HG03097 (cell line): ENCODE measurements around the gene ASH1L.
"Not testable (repeated sequence)": the region's sequence is repeated elsewhere in the genome, so short reads cannot be mapped to it uniquely, and the experiment has no call there.

ENCODE experiments used
- ATAC-seq: cut with Tn5 transposase; IDR thresholded peaks from one replicate; pipeline ENCODE4 v1.9.1; 2021; ENCODE audit not compliant: unreplicated experiment, low FRiP score

The ASH1L gene

GRCh38 chr1:155318082-155318481, 244.5 kb downstream of the ASH1L start:
- no peak for ATAC-seq

DNA sequence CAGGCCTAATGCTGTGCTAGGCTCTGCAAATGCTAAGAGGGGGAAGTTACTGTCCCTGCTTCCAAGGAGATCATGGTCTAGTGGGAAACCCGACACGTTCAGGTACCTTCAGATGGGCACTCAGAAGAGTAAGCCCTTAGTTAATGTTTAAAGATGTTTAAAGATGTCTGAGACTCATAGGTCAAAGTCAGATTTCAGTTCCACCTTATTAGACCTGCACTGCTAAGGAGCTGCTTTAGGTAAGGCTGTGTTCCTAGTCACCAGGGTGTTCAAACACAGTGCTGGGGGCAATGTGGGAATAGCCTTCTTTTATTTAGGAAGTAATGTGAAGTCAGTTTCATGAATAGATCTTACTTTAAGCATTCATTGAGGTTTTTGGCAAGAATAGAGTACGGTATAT, 245.7 kb downstream of the ASH1L start:
- no peak for ATAC-seq

DNA sequence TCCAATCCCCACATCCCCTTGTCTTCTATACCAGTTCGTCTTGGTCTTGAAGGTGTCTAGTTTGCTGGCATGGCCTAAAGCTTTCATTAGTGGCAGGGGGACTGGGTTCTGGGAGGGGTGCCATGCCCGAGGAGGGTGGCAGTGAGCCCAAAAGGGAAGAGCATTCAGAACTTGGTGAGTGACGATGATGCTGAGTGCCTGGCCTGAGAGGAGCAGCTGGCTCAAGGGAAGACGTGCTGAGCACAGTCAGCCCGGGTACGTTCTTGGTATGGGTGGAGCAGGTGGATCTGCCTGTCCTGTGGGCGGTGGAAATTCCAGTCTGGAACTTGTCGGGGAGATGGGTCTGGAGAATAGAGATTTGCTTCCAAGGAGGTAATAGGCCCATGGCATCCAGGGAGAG, 249.3 kb downstream of the ASH1L start:
- ATAC-seq: no peak

- no peak for ATAC-seq
Observed at GRCh38 chr1:155309423-155310021, 253.1 kb downstream of the ASH1L start.

DNA sequence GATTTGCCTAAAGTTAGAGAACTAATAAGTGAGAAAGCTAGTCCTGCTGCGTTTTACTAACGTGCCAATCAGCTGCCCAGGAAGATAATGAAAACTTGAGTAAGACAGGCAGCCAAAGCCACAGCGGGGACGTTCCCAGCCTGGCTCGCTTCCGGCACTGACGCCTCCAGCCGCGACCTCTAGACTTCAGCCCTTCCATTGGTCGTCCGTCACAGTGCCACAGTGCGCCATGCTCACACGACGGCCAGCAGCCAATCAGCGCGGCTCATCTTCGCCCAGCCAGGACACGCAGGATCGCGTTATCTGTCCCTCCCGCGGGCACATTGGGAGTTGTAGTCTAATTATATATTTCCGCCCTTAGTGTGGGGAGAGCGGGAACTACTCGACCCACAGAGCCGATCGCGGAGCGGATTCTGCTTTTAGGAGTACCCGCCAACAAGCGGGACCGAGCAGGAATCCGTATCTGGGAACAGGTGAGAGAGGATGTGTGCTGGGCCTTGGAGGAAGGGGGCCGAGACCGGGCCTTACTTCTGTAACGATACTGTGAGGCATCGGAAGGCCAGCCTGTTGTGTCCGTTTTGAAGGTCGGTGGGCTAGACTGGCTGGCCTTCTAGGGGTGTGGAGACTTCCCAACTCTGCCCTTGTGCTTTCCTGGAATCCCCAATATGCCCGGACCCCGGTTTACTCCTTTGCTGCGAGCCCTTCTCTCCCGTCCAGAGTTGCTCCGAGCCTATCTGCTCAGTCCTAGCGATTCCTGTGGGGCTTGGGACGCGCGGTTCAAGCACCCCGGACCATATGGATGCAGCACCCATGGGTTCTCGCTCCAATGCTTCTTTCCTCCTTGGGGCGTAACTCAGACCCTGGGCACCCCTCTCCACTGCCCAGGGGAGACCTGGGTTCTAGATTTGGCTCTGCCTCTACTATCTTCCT, 253.8 kb downstream of the ASH1L start, which contains the start of gene FDPS:
TSS of gene FDPS (plus strand) at position 374 of the 930 bp plus-strand sequence. CDS start 924 bp downstream, outside the sequence.
- ATAC-seq: peak; percentile 82

- no peak for ATAC-seq
Observed at GRCh38 chr1:155307247-155307740, 255.3 kb downstream of the ASH1L start.

DNA sequence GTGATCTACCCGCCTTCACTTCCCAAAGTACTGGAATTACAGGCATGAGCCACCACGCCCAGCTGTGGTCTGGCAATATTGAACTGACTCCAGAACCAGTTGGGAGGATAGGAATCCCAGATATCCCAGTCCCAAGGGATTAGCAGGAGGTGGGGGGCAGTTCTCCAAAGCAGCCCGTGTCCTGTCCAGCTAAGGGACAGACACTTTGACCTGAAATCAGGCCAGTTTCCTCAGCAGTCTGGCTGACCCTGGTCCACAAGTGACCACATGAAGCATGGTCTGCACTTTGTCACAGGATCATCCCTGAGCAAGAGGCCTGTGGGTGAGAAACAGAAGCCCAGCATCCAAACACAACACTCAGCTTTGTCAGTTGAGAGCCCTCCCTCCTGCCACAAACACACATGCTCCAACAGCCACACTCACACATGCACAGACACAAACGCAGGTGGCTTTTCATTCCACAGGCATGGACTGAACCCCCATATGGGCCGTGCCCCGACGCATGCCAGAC, 256.7 kb downstream of the ASH1L start:
- no peak for ATAC-seq

DNA sequence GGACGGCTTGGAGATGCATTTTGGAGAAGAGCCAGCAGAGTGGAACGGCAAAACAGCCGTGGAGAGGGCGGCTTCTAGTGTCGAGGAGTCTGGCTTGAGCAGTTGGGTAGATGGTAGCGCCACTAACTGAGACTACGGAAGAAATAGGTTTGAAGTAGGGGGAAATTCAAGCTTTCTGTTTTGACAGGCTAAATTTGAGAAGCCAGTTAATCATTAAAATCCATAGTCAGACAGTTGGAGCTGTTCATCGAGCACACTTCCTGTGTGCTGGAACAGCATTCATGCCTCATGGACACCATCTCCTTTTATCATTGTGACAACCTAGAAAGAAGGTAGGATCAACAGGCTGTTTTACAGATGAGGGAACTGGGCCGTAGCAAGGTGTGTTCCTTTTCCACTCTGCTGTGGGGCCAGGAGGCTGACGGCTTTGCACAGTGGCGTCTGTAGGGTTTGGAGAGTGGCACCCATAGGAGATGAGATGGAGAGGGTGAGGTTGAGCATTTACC, 258.0 kb downstream of the ASH1L start:
- no peak for ATAC-seq

- ATAC-seq: no peak
Observed at GRCh38 chr1:155301342-155301841, 261.2 kb downstream of the ASH1L start, which contains the start of gene PKLR. Gene PKLR (minus strand): TSS chr1:155301438. CDS start chr1:155301395, 43 bp downstream.

GRCh38 chr1:155300553-155301329, 261.9 kb downstream of the ASH1L start:
- ATAC-seq: no peak

GRCh38 chr1:155300024-155300423, 262.6 kb downstream of the ASH1L start:
- no peak for ATAC-seq

- no peak for ATAC-seq
Observed at GRCh38 chr1:155297384-155297783, 265.2 kb downstream of the ASH1L start.

DNA sequence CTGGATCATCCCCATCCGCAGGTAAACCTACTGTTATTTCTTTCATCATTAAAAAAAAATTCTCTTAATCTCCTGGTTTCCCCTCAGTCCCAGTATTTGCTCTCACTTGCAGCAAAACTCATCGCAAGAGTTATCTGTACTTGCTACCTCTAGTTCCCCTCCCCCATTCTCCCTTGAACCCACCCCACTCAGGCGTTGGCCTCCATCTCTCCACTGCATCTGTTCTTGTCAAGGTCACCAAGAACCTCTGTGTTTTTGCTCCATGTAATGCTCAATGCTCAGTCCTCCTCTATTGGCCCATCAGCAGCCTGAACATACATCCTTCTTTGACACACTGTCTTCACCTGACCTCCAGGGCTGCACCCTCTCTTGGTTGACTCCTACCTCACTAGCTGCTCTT, 265.9 kb downstream of the ASH1L start:
- ATAC-seq: no peak

DNA sequence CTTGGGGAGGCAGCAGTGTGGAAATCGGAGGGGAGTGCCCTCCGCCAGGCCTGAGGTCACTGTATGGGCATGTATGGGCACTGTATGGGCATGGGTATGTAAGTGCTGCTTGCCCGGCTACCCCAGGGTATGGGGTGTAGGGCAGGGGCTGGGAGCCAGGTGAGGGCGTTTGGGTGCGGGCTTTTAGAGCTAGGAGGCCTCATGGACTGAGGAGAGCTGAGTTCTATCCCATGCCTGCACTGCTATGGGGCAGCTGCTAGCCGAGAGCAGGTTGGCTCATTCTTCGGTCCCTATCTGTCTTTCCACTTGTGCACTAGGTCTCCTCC, 266.7 kb downstream of the ASH1L start:
- ATAC-seq: no peak

GRCh38 chr1:155295183-155295941, 267.2 kb downstream of the ASH1L start:
- ATAC-seq: no peak

- ATAC-seq: no peak
Observed at GRCh38 chr1:155294520-155295182, 268.0 kb downstream of the ASH1L start.

GRCh38 chr1:155293086-155293749, 269.4 kb downstream of the ASH1L start:
- ATAC-seq: no peak

- not testable (repeated sequence) for ATAC-seq
Observed at GRCh38 chr1:155291006-155291405, 271.6 kb downstream of the ASH1L start.
